ENCODE results near the gene CDH23.

DNA sequence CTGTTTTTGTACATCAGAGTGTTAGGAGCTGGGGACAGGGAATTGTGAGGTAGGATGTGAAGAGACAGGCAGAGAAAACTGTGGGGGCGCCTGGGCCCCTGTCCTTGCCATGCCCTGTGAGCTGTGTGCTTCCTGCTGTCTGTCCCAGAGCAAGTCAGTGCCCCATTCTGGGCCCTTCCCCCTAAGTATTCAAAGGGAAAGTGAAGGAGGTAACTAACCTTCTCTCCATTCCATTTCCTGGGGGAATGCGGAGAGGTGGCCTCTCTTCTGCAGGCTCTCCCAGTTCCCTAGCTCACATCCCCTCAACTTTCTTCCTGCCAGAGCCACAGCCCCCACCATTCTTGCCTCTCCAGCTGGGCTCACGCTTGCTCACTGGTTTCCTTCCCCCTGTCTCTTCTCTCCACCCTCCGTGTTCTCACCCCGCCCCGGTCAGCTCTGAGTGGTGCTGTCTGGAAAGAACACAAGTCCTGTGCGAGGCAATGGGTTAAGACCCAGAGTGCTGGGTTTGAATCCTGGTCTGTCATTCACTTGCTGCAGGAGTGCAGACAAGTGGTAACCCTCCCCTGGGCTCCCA, 386.3 kb downstream of the CDH23 start:
- TF ChIP-seq ZNF138 (CRISPR knock-in tag; conservative IDR thresholded peaks at IDR 0.05) (no peak), CTCF (IDR thresholded peaks at IDR 0.05) (no peak), MAX (CRISPR knock-in tag; IDR thresholded peaks at IDR 0.05) (no peak), CREM (CRISPR knock-in tag; IDR thresholded peaks at IDR 0.05) (no peak), ATF6 (CRISPR knock-in tag; IDR thresholded peaks at IDR 0.05) (no peak), JUN (CRISPR knock-in tag; IDR thresholded peaks at IDR 0.05) (no peak)
- TF ChIP-seq, protein P1, sequence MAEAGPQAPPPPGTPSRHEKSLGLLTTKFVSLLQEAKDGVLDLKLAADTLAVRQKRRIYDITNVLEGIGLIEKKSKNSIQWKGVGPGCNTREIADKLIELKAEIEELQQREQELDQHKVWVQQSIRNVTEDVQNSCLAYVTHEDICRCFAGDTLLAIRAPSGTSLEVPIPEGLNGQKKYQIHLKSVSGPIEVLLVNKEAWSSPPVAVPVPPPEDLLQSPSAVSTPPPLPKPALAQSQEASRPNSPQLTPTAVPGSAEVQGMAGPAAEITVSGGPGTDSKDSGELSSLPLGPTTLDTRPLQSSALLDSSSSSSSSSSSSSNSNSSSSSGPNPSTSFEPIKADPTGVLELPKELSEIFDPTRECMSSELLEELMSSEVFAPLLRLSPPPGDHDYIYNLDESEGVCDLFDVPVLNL (CRISPR knock-in tag; IDR thresholded peaks at IDR 0.05; ENCODE audit: borderline replicate concordance, low read depth), result no peak

All from WTC11 (cell line).